Keratinocyte (primary cell): ENCODE measurements around the gene ZPR1. TPM values are rescaled to one million over a fixed set of nuclear protein-coding genes. Genes with fewer than 3 reads are reported as not detected.

Experiments
- DNase-seq: peaks from one replicate; pipeline ENCODE4 v3.0.0-alpha.2; 2011; ENCODE audit warnings: low read depth, missing footprints, low spot score
- FAIRE-seq: peaks from 2 replicates; lab custom pipeline; 2011; peaks lifted over from hg19 to GRCh38; lab: Jason Lieb, UNC
- H2AFZ ChIP-seq: 2 replicates; pipeline ENCODE4 v1.6.0; 2012; ENCODE audit warnings: low read length, control low read depth, inconsistent platforms; ENCODE audit not compliant: control insufficient read depth
- H3K27ac ChIP-seq: 2 replicates; pipeline ENCODE4 v1.5.1; 2011; ENCODE audit warnings: low read length; ENCODE audit not compliant: control insufficient read depth, insufficient read depth
- H3K27me3 ChIP-seq: 3 replicates; pipeline ENCODE4 v1.6.0; 2011; ENCODE audit warnings: low read length; ENCODE audit not compliant: control insufficient read depth, insufficient read depth; ENCODE audit errors: extremely low read depth
- H3K36me3 ChIP-seq, 2 experiments: 2 replicates in 1 of 2; 3 replicates in 1 of 2; pipeline ENCODE4 v1.5.1; 2011; ENCODE audit warnings: low read length in 2 of 2, mild to moderate bottlenecking in 1 of 2; ENCODE audit not compliant: control insufficient read depth in 2 of 2, insufficient read depth in 2 of 2; ENCODE audit errors: extremely low read depth in 1 of 2
- H3K4me1 ChIP-seq: 3 replicates; pipeline ENCODE4 v1.5.1; 2011; ENCODE audit warnings: low read length; ENCODE audit not compliant: control insufficient read depth, insufficient read depth; ENCODE audit errors: extremely low read depth
- H3K4me2 ChIP-seq: 3 replicates; pipeline ENCODE4 v1.6.0; 2011; ENCODE audit warnings: low read depth, low read length; ENCODE audit not compliant: control insufficient read depth, insufficient read depth; ENCODE audit errors: extremely low read depth
- H3K4me3 ChIP-seq, 3 experiments: fragments of 200-600 bp in 1 of 3; sonication (generic) in 1 of 3; 2 replicates in 2 of 3; 3 replicates in 1 of 3; pipeline ENCODE4 v1.5.1; 2011 to 2016; ENCODE audit warnings: low read length in 3 of 3, mild to moderate bottlenecking in 3 of 3, control low read depth in 2 of 3, inconsistent platforms in 1 of 3, low read depth in 1 of 3, mixed read lengths in 1 of 3, mixed run types in 1 of 3, moderate library complexity in 1 of 3; ENCODE audit not compliant: control insufficient read depth in 2 of 3, insufficient read depth in 2 of 3; ENCODE audit errors: extremely low read depth in 1 of 3
- H3K79me2 ChIP-seq: 2 replicates; pipeline ENCODE4 v1.6.0; 2012; ENCODE audit warnings: low read length; ENCODE audit not compliant: control insufficient read depth, insufficient read depth
- H3K9ac ChIP-seq: 3 replicates; pipeline ENCODE4 v1.6.0; 2011; ENCODE audit warnings: low read length; ENCODE audit not compliant: control insufficient read depth, insufficient read depth; ENCODE audit errors: extremely low read depth
- H3K9me1 ChIP-seq: 3 replicates; pipeline ENCODE4 v1.6.0; 2011; ENCODE audit warnings: low read length; ENCODE audit not compliant: control insufficient read depth, insufficient read depth; ENCODE audit errors: extremely low read depth
- H3K9me3 ChIP-seq: 2 replicates; pipeline ENCODE4 v1.5.1; 2012; ENCODE audit warnings: low read depth, low read length; ENCODE audit not compliant: control insufficient read depth
- H4K20me1 ChIP-seq: 3 replicates; pipeline ENCODE4 v1.6.0; 2011; ENCODE audit warnings: low read length; ENCODE audit not compliant: control insufficient read depth, insufficient read depth; ENCODE audit errors: extremely low read depth
- CTCF ChIP-seq, 3 experiments: IDR thresholded peaks in 1 of 3; conservative IDR thresholded peaks in 1 of 3; optimal IDR thresholded peaks in 1 of 3; 2 replicates in 2 of 3; 3 replicates in 1 of 3; pipeline versions ENCODE3 to v1.5.1; 2011; ENCODE audit warnings: low read length in 3 of 3, mild to moderate bottlenecking in 3 of 3, moderate library complexity in 2 of 3, control low read depth in 1 of 3, inconsistent platforms in 1 of 3; ENCODE audit not compliant: insufficient read depth in 2 of 3; ENCODE audit errors: extremely low read depth in 1 of 3
- EZH2 ChIP-seq: IDR thresholded peaks from one replicate; pipeline ENCODE4 v1.6.1; 2012; ENCODE audit warnings: inconsistent platforms, mild to moderate bottlenecking, low read length, moderate library complexity
- dilution Hi-C: fragments of 300-500 bp; cut with MboI; formaldehyde crosslinking; loops from one replicate; pipeline ENCODE4 v1.7.0; 2020; ENCODE audit warnings: low sequenced_read_pairs; ENCODE audit not compliant: extremely low pct_ligation_motif_present
- polyA plus RNA-seq, 5 experiments: library from polyadenylated mRNA; depleted of rRNA in 3 of 5; stranded (reverse) in 3 of 5; stranded (forward) in 1 of 5; unstranded in 1 of 5; fragments of >200 nt; gene quantifications; 1 replicate in 1 of 5; 2 replicates in 3 of 5; 3 replicates in 1 of 5; pipeline versions ENCODE4 v1.2.1 to v1.2.3, GENCODE V29; 2011 to 2012; ENCODE audit warnings: missing spikeins in 2 of 5, low read depth in 1 of 5, low replicate concordance in 1 of 5

Gene ZPR1
- polyA plus RNA-seq, 1 donor (not counting 4 experiments of a cell fraction or from before 2014, with no cell fraction given), result 71.1 TPM

GRCh38 chr11:116786326-116786725, 1.5 kb downstream of the ZPR1 start:
- H3K4me1 ChIP-seq, result peaks cover 18% of the 10 kb centered on the region
- dilution Hi-C loops, result no loop called here
- no peaks in the 10 kb centered on the region for H3K9me3 ChIP-seq
- TF ChIP-seq CTCF (optimal IDR thresholded peaks at IDR 0.05 in 1 of 3, IDR thresholded peaks at IDR 0.05 in 1 of 3, conservative IDR thresholded peaks at IDR 0.05 in 1 of 3; ENCODE audit: extremely low read depth in 1 of 3, insufficient read depth in 2 of 3, low read length in 3 of 3) (no peak), EZH2 (no peak)
- H3K4me3 ChIP-seq, result no peak overlapping the region
- H3K9me1 ChIP-seq, result no peaks in the 10 kb centered on the region
- no peak for FAIRE-seq
- H2AFZ ChIP-seq, result no peak overlapping the region
- H3K79me2 ChIP-seq, result peaks cover 17% of the 10 kb centered on the region
- no peaks in the 10 kb centered on the region for H3K27me3 ChIP-seq
- no peaks in the 10 kb centered on the region for H4K20me1 ChIP-seq
- H3K27ac ChIP-seq, result no peak overlapping the region
- no peak for DNase-seq
- peaks cover 31 to 47% of the 10 kb centered on the region in 2 experiments for H3K36me3 ChIP-seq
- H3K4me2 ChIP-seq, result peak overlapping the region; percentile 91
- no peak overlapping the region for H3K9ac ChIP-seq

- TF ChIP-seq EZH2 (no peak), CTCF (optimal IDR thresholded peaks at IDR 0.05 in 1 of 3, IDR thresholded peaks at IDR 0.05 in 1 of 3, conservative IDR thresholded peaks at IDR 0.05 in 1 of 3; ENCODE audit: extremely low read depth in 1 of 3, insufficient read depth in 2 of 3, low read length in 3 of 3) (no peak)
- H3K4me2 ChIP-seq, result no peak overlapping the region
- H3K4me3 ChIP-seq, result no peak overlapping the region
- peaks cover 46 to 75% of the 10 kb centered on the region in 2 experiments for H3K36me3 ChIP-seq
- H3K4me1 ChIP-seq, result peaks cover 13% of the 10 kb centered on the region
- dilution Hi-C loops, result no loop called here
- H3K9ac ChIP-seq, result no peak overlapping the region
- H3K9me1 ChIP-seq, result no peaks in the 10 kb centered on the region
- no peak overlapping the region for H2AFZ ChIP-seq
- no peaks in the 10 kb centered on the region for H3K27me3 ChIP-seq
- no peak overlapping the region for H3K27ac ChIP-seq
- H4K20me1 ChIP-seq, result no peaks in the 10 kb centered on the region
- H3K9me3 ChIP-seq, result no peaks in the 10 kb centered on the region
- FAIRE-seq, result no peak
- DNase-seq, result no peak
- H3K79me2 ChIP-seq, result peaks cover 17% of the 10 kb centered on the region
These were observed 5.1 kb downstream of the ZPR1 start for GRCh38 chr11:116782728-116783127.
